Measurements from ENCODE around the gene PRX.
"Not testable (repeated sequence)": the region's sequence is repeated elsewhere in the genome, so short reads cannot be mapped to it uniquely, and the experiment has no call there.

GRCh38 chr19:40428197-40428596 lies 15.0 kb upstream of the PRX start:
- not testable (repeated sequence) for TF ChIP-seq CTCF (IDR thresholded peaks at IDR 0.05; ENCODE audit: low read length); EZH2 (IDR thresholded peaks at IDR 0.05; ENCODE audit: borderline replicate concordance, low read length)

All from OCI-LY1 (cell line).